HG03558 (cell line): ENCODE measurements around the gene KCNIP3.

Experiments
- ATAC-seq: cut with Tn5 transposase; IDR thresholded peaks from one replicate; pipeline ENCODE4 v1.9.1; 2021; ENCODE audit warnings: moderate number of reproducible peaks; ENCODE audit not compliant: unreplicated experiment; ENCODE audit errors: extremely low read depth

Gene KCNIP3

DNA sequence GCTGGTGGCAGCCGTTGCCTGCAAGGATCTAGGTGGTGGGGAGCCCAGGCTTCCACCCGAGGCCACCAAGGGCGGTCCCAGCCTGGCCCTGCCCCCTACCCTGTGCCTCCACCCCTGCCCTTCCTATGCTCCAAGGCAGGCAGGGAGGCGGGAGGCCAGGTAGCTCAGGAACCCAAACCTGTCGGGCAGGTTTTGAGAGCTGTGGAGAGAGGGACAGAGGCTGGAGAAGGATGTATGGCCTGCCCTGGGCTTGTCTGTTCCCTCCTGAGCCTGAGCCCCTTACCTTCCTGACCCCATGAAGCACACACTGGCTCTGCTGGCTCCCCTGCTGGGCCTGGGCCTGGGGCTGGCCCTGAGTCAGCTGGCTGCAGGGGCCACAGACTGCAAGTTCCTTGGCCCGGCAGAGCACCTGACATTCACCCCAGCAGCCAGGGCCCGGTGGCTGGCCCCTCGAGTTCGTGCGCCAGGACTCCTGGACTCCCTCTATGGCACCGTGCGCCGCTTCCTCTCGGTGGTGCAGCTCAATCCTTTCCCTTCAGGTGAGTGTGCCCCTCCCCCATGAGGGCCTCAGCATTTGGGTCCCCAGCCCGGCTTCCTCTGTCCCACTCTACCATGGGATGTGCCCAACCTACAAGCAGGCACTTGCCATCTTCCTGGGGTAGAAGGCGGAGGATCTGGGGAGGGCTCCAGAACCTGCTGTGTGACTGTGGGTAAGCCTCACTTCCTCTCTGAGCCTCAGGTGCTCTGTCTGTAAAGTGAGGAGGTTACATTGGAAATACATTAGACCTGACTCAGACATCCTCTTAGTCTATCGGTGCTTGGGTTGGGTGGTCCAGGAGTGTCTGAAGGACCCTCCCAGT is 22.6 kb upstream of the KCNIP3 start, which contains the start of gene PROM2:
Gene PROM2 (plus strand): TSS at position 159 of the 860 bp plus-strand sequence. CDS start 137 bp downstream, at position 296.
- no peak for ATAC-seq

DNA sequence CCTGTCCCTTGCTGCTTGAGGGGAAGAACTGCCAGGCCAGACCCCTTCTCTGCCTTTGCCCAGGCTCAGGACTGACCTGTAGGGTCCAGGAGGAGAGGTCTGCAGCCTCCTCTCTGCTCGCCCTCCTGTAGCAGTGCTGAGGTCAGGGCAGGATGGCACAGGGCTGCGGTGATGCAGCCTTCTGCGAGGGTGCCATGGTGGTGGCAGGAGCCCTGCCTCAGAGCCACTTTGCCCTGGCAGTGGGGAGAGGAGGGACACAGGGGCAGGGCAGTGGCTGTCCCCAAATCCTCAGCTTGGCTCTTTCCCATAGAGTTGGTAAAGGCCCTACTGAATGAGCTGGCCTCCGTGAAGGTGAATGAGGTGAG is 22.0 kb upstream of the KCNIP3 start:
- ATAC-seq = no peak

GRCh38 chr2:95275601-95276243 is 21.4 kb upstream of the KCNIP3 start:
- no peak for ATAC-seq

- ATAC-seq = no peak
These were observed 20.8 kb upstream of the KCNIP3 start for GRCh38 chr2:95276244-95276887.

DNA sequence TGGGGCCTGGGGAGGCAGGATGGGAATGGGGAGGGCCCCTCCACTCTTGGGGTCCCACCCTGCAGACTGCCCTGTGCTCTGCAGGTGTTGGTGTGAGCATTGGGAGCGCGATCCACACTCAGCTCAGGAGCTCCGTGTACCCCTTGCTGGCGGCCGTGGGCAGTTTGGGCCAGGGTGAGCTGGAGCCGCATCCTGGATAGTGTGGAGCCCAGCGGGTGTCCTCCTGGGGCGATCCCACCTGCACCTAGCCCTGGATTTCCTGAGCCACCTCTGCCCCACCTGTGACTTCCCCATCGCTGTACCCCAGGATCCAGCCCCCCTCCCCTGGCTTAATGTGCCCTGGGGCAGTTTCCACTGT is 20.3 kb upstream of the KCNIP3 start:
- ATAC-seq = no peak

- ATAC-seq = no peak
These were observed 19.8 kb upstream of the KCNIP3 start for GRCh38 chr2:95277246-95277906.

- ATAC-seq = no peak
These were observed 19.1 kb upstream of the KCNIP3 start for GRCh38 chr2:95278051-95278471.

DNA sequence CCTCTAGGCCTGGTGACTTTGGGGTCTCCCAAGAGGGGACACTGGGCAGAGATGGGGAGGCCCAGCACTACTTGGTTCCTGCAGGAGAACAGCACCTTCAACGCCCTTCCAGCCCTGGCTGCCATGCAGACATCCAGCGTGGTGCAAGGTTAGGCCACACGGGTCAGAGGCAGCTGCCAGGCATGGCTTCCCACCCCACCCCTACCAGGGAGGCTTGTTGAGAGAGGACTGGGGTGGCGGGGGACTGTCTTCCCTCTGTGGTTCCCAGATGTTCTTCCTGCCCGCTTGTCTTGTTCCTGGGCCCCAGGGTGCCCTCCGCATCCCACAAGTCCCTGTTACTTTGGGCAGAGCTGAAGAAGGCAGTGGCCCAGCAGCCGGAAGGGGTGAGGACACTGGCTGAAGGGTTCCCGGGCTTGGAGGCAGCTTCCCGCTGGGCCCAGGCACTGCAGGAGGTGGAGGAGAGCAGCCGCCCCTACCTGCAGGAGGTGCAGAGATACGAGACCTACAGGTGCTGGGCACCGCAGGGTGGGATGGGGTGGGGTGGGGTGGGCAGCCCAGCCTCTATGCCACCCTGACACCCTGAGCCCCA is 18.4 kb upstream of the KCNIP3 start:
- ATAC-seq = no peak

- ATAC-seq = no peak
These were observed 17.6 kb upstream of the KCNIP3 start for GRCh38 chr2:95279435-95280035.

- ATAC-seq = no peak
These were observed 16.1 kb upstream of the KCNIP3 start for GRCh38 chr2:95281071-95281470.

GRCh38 chr2:95281786-95282185 is 15.4 kb upstream of the KCNIP3 start:
- ATAC-seq = no peak

- no peak for ATAC-seq
These were observed 14.7 kb upstream of the KCNIP3 start for GRCh38 chr2:95282458-95282857.

DNA sequence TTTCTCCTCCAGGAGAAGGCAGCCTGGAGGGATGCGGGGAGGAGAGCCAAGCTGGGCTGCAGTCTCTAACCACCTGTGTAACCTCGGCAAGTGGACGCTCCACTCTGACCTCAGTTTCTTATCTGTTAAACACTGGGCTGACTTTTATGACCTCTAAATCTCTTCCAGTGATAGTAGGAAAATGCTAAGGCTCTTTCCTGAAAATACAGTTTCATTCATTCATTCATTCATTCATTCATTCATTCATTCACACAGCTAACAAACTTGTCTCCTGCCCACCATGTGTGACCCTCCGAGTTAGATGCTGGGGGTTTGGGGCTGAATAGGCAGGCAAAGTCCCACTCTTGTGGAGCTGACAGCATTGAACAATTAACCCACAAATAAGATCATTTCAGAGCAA is 13.6 kb upstream of the KCNIP3 start:
- ATAC-seq = no peak

DNA sequence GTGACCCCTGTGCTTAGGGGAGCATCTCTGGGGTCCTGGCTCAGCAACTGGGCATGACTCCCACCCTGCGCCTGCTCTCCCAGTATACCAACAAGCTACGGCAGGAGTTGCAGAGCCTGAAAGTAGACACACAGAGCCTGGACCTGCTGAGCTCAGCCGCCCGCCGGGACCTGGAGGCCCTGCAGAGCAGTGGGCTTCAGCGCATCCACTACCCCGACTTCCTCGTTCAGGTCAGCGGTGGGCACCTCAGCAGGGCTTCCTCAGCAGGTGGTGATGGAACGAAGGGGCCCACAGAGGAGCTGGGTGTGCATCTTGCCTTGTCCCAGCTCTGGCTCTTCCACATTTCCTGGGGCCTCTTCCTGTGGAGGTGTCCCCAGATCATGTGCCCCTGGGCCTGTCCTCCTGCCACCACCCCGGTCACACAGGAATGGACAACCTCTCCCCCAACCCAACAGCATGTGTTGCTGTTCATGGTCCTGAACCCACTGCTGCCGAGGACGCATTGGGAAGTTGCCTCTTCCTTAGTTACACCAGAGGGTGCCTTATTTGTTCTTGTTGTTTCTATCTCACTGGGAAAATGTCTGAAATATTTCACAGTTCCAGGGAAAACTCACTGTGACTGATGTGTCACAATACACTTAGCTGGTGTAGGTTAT is 12.1 kb upstream of the KCNIP3 start:
- no peak for ATAC-seq

DNA sequence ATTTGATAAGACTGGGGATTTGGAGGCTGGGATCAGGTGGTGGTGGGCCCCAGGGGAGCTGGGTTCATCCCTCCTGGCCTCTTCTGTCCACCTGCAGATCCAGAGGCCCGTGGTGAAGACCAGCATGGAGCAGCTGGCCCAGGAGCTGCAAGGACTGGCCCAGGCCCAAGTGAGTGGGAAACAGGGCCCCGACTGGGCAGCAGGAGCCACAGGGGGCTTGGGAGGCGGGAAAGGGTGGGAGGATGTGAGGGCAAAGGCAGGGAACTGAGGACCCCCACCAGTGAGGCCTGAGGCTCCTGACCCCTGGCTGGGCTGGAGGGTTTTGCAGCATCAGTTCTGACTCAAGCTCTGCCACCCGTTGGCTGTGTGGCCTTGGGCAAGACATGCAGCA is 11.6 kb upstream of the KCNIP3 start:
- no peak for ATAC-seq

DNA sequence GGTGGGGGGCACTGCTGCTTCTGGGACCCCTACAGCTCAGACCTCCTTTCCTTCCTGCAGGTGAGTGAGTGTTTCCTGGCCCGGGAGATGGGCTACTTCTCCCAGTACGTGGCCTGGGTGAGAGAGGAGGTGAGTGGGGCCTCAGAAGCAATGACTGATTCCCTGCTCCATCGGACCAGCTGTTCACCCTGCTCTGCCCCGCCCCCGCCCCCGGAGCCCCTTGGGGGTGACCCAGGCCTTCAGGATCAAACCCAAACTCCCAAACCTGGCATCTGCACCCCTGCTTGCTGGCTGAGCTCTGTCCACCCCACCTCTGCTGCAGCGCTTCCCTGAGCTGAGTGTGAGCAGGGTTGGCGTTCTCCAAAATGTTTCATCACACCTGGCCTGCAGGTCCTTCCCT is 9.8 kb upstream of the KCNIP3 start:
- no peak for ATAC-seq

DNA sequence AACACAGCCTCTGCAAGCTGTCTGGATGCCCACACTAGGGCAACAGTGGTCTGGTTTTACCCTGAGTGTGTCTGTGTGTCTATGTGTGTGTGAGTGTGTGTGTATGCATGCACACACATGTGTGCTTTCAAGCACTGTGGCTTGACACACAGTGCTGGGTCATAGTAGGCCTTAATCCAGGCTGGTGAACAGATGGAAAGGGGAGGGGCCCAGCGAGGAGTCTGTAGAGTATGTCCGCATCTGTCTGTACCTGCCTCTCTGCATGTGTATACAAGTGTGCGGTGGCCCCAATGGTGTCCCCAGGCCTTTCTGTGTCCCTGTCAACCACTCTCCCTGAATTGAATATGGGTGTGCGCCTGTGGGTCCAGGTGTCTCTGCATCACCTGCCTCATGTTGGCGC is 9.3 kb upstream of the KCNIP3 start:
- ATAC-seq = no peak

DNA sequence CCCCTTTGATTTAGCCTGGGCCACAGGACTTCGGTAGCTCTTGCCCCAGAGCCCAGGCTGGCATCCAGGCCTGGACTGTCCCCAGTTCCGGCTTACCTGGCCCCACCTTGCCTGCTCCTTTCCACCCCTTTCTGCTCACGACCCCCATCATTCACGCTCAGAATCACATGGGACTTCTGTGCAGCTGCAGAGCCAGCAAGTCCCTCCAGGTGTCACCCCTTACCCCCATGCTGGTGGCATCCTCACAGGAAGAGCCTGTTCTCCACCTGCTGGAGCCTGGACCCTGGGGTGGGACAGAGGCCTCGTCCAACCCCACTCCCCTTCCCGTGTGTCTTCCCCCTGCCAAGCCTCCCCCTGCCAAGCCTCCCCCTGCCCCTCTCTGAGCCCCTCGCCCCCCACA is 7.9 kb upstream of the KCNIP3 start:
- no peak for ATAC-seq

DNA sequence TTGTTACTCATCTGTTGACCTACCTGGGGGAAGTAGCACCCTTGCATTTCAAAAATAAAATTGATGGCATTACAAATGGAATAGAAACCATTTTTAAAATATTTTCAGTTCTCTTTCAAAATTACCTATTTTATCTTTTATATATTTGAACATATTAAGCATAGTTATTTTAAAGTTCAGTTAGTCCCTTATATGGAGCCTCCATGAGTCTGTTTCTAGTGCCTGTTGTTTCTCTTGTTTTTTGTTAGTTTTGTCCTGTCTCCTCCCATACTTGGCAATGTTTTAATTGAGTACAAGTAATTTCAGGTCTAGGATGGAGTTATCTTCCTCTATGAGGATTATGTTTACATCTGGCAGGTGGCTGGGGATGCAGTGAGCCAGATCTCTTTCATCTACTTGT is 5.9 kb upstream of the KCNIP3 start:
- ATAC-seq = no peak
